Renal pelvis (tissue), 4 donors: ENCODE results near the gene KRTAP4-8. TPM values are rescaled to one million over a fixed set of nuclear protein-coding genes. Genes with fewer than 3 reads are reported as not detected.
"Not testable (repeated sequence)": the region's sequence is repeated elsewhere in the genome, so short reads cannot be mapped to it uniquely, and the experiment has no call there.

Experiments used
- DNase-seq: peaks from one replicate; pipeline ENCODE4 v3.0.0-alpha.2; 2013
- polyA plus RNA-seq, 3 donors: library from polyadenylated mRNA; unstranded; fragments of 120-200 nt; gene quantifications; one replicate each; pipeline ENCODE4 v1.2.1, GENCODE V29; 2013; ENCODE audit not compliant: insufficient read length in 3 of 3

Gene KRTAP4-8
- polyA plus RNA-seq, 3 donors = not detected

GRCh38 chr17:41065016-41065689 lies 32.8 kb downstream of the KRTAP4-8 start:
- not testable (repeated sequence) for DNase-seq

GRCh38 chr17:41064301-41064700 lies 33.6 kb downstream of the KRTAP4-8 start:
- DNase-seq = no peak

GRCh38 chr17:41063449-41063848 lies 34.5 kb downstream of the KRTAP4-8 start:
- no peak for DNase-seq

GRCh38 chr17:41061964-41062363 lies 36.0 kb downstream of the KRTAP4-8 start:
- no peak for DNase-seq

GRCh38 chr17:41060052-41060604 lies 37.8 kb downstream of the KRTAP4-8 start, which contains the start of gene KRTAP2-3:
Gene KRTAP2-3 (minus strand): TSS chr17:41060114. CDS start chr17:41060050, 64 bp downstream.
- no peak for DNase-seq

- DNase-seq = not testable (repeated sequence)
Observed at GRCh38 chr17:41059276-41060051, 38.5 kb downstream of the KRTAP4-8 start.

- no peak for DNase-seq
Observed at GRCh38 chr17:41058741-41059140, 39.2 kb downstream of the KRTAP4-8 start.

- no peak for DNase-seq
Observed at GRCh38 chr17:41057547-41057946, 40.4 kb downstream of the KRTAP4-8 start.

GRCh38 chr17:41055130-41055529 lies 42.8 kb downstream of the KRTAP4-8 start, which contains the start of gene KRTAP2-2:
Gene KRTAP2-2 (minus strand): TSS chr17:41055230. CDS start chr17:41055211, 19 bp downstream.
- DNase-seq = not testable (repeated sequence)

GRCh38 chr17:41054556-41054955 lies 43.4 kb downstream of the KRTAP4-8 start:
- not testable (repeated sequence) for DNase-seq

- peak; percentile 22 for DNase-seq
Observed at GRCh38 chr17:41054025-41054424, 43.9 kb downstream of the KRTAP4-8 start.

GRCh38 chr17:41052566-41052965 lies 45.4 kb downstream of the KRTAP4-8 start:
- no peak for DNase-seq

- DNase-seq = no peak
Observed at GRCh38 chr17:41049110-41049509, 48.8 kb downstream of the KRTAP4-8 start.

GRCh38 chr17:41048441-41048840 lies 49.5 kb downstream of the KRTAP4-8 start:
- DNase-seq = no peak

Other genes starting within 250 kb of the KRTAP4-8 start
- gene KRT12, start 230.9 kb downstream of the KRTAP4-8 start, polyA plus RNA-seq = under 1 TPM in 2 of 3 donors, not detected in 1; 0.19 to 0.36 TPM
- under 1 TPM; 0.17 to 0.80 (median 0.36) TPM for gene KRT20, start 212.9 kb downstream of the KRTAP4-8 start, polyA plus RNA-seq
- under 1 TPM; 0.71 to 1.00 (median 0.91) TPM for gene KRT23, start 160.5 kb downstream of the KRTAP4-8 start, polyA plus RNA-seq
- not detected for gene KRT39, start 131.2 kb downstream of the KRTAP4-8 start, polyA plus RNA-seq
- gene KRT40, start 113.8 kb downstream of the KRTAP4-8 start, polyA plus RNA-seq = under 1 TPM in 1 of 3 donors, not detected in 2; 0.12 TPM
- not detected for gene KRTAP3-3, start 104.0 kb downstream of the KRTAP4-8 start, polyA plus RNA-seq
- gene KRTAP3-2, start 98.2 kb downstream of the KRTAP4-8 start, polyA plus RNA-seq = not detected
- gene KRTAP3-1, start 89.0 kb downstream of the KRTAP4-8 start, polyA plus RNA-seq = not detected
- not detected for gene KRTAP1-5, start 70.9 kb downstream of the KRTAP4-8 start, polyA plus RNA-seq
- not detected for gene KRTAP1-4, start 67.9 kb downstream of the KRTAP4-8 start, polyA plus RNA-seq
- not detected for gene KRTAP1-3, start 63.3 kb downstream of the KRTAP4-8 start, polyA plus RNA-seq
- not detected for gene KRTAP1-1, start 56.7 kb downstream of the KRTAP4-8 start, polyA plus RNA-seq
- gene KRTAP2-1, start 50.8 kb downstream of the KRTAP4-8 start, polyA plus RNA-seq = not detected
- not detected for gene KRTAP2-2, start 42.9 kb downstream of the KRTAP4-8 start, polyA plus RNA-seq
- gene KRTAP2-3, start 38.0 kb downstream of the KRTAP4-8 start, polyA plus RNA-seq = not detected
- gene KRTAP2-4, start 32.3 kb downstream of the KRTAP4-8 start, polyA plus RNA-seq = not detected
- gene KRTAP4-7, start 14.0 kb downstream of the KRTAP4-8 start, polyA plus RNA-seq = not detected
- not detected for gene KRTAP4-16, start 4.1 kb upstream of the KRTAP4-8 start, polyA plus RNA-seq
- gene KRTAP4-9, start 7.2 kb upstream of the KRTAP4-8 start, polyA plus RNA-seq = not detected
- gene KRTAP4-11, start 20.2 kb upstream of the KRTAP4-8 start, polyA plus RNA-seq = not detected
- not detected for gene KRTAP4-12, start 26.0 kb upstream of the KRTAP4-8 start, polyA plus RNA-seq
- not detected for gene KRTAP4-6, start 42.4 kb upstream of the KRTAP4-8 start, polyA plus RNA-seq
- not detected for gene KRTAP4-5, start 51.7 kb upstream of the KRTAP4-8 start, polyA plus RNA-seq
- gene KRTAP4-4, start 62.6 kb upstream of the KRTAP4-8 start, polyA plus RNA-seq = not detected
- gene KRTAP4-3, start 70.1 kb upstream of the KRTAP4-8 start, polyA plus RNA-seq = not detected
- not detected for gene KRTAP4-2, start 80.1 kb upstream of the KRTAP4-8 start, polyA plus RNA-seq
- gene KRTAP4-1, start 86.8 kb upstream of the KRTAP4-8 start, polyA plus RNA-seq = not detected
- gene KRTAP9-1, start 91.7 kb upstream of the KRTAP4-8 start, polyA plus RNA-seq = not detected
- not detected for gene KRTAP9-2, start 128.5 kb upstream of the KRTAP4-8 start, polyA plus RNA-seq
- not detected for gene KRTAP9-3, start 134.3 kb upstream of the KRTAP4-8 start, polyA plus RNA-seq
- not detected for gene KRTAP9-8, start 139.9 kb upstream of the KRTAP4-8 start, polyA plus RNA-seq
- gene KRTAP9-4, start 151.5 kb upstream of the KRTAP4-8 start, polyA plus RNA-seq = not detected
- gene KRTAP9-9, start 157.2 kb upstream of the KRTAP4-8 start, polyA plus RNA-seq = not detected
- gene KRTAP9-6, start 167.2 kb upstream of the KRTAP4-8 start, polyA plus RNA-seq = under 1 TPM in 2 of 3 donors, not detected in 1; 0.09 to 0.22 TPM
- not detected for gene KRTAP9-7, start 177.6 kb upstream of the KRTAP4-8 start, polyA plus RNA-seq
- gene KRTAP29-1, start 204.7 kb upstream of the KRTAP4-8 start, polyA plus RNA-seq = not detected
- not detected for gene KRTAP16-1, start 211.2 kb upstream of the KRTAP4-8 start, polyA plus RNA-seq
- not detected for gene KRTAP17-1, start 217.6 kb upstream of the KRTAP4-8 start, polyA plus RNA-seq